Neural cell (in vitro differentiated cells): ENCODE measurements around the gene LSM4. TPM values are rescaled to one million over a fixed set of nuclear protein-coding genes. Genes with fewer than 3 reads are reported as not detected.

Experiments
- H2AFZ ChIP-seq: fragments of 200-600, 300-800 bp; sonication (generic), shearing (Covaris generic); 2 replicates; pipeline ENCODE4 v1.6.0; 2014; ENCODE audit warnings: low read depth, mild to moderate bottlenecking, antibody characterized with exemption, low read length, moderate library complexity
- H3F3A ChIP-seq: fragments of 200-600 bp; shearing (Covaris generic); 2 replicates; pipeline ENCODE4 v1.6.1; 2016; ENCODE audit warnings: mild to moderate bottlenecking, moderate library complexity, mixed read lengths, antibody characterized with exemption, low read length; ENCODE audit not compliant: insufficient read depth, poor library complexity, severe bottlenecking
- H3K27ac ChIP-seq: fragments of 200-600, 300-800 bp; sonication (generic), shearing (Covaris generic); 2 replicates; pipeline ENCODE4 v1.5.1; 2014; ENCODE audit warnings: mild to moderate bottlenecking, low read length, moderate library complexity
- H3K27me3 ChIP-seq: fragments of 300-800, 200-600 bp; sonication (generic), shearing (Covaris generic); 2 replicates; pipeline ENCODE4 v1.6.0; 2014; ENCODE audit warnings: mild to moderate bottlenecking, low read depth, low read length, moderate library complexity; ENCODE audit not compliant: insufficient read depth
- H3K36me3 ChIP-seq: fragments of 300-800, 200-600 bp; sonication (generic), shearing (Covaris generic); 2 replicates; pipeline ENCODE4 v1.5.1; 2014; ENCODE audit warnings: mild to moderate bottlenecking, antibody characterized with exemption, low read length, moderate library complexity; ENCODE audit not compliant: insufficient read depth
- H3K4me2 ChIP-seq: fragments of 300-800, 200-600 bp; sonication (generic), shearing (Covaris generic); 2 replicates; pipeline ENCODE4 v1.6.0; 2014; ENCODE audit warnings: mild to moderate bottlenecking, low read length
- H3K4me3 ChIP-seq: fragments of 300-800, 200-600 bp; sonication (generic), shearing (Covaris generic); 2 replicates; pipeline ENCODE4 v1.5.1; 2014; ENCODE audit warnings: mild to moderate bottlenecking, low read length, moderate library complexity
- H3K79me2 ChIP-seq: fragments of 200-600 bp; shearing (Covaris generic); replicated peaks from 2 replicates; pipeline ENCODE4 v1.6.0; 2014; ENCODE audit warnings: mild to moderate bottlenecking, low read length, moderate library complexity; ENCODE audit not compliant: insufficient read depth
- H3K9ac ChIP-seq: fragments of 300-800, 200-600 bp; sonication (generic), shearing (Covaris generic); 2 replicates; pipeline ENCODE4 v1.6.1; 2016; ENCODE audit warnings: mild to moderate bottlenecking, low read length, mixed read lengths
- H3K9me2 ChIP-seq: fragments of 200-600 bp; shearing (Covaris generic); 2 replicates; pipeline ENCODE4 v1.6.1; 2016; ENCODE audit warnings: mild to moderate bottlenecking, low read length, mixed read lengths; ENCODE audit not compliant: insufficient read depth
- H3K9me3 ChIP-seq: fragments of 200-600, 300-800 bp; sonication (generic), shearing (Covaris generic); 2 replicates; pipeline ENCODE4 v1.6.1; 2016; ENCODE audit warnings: mild to moderate bottlenecking, mixed run types, low read length, moderate library complexity, mixed read lengths
- H4K20me1 ChIP-seq: fragments of 200-600 bp; shearing (Covaris generic); 2 replicates; pipeline ENCODE4 v1.6.1; 2016; ENCODE audit warnings: mild to moderate bottlenecking, mixed run types; ENCODE audit not compliant: insufficient read depth
- CTCF ChIP-seq: fragments of 450-650 bp; IDR thresholded peaks from 2 replicates; pipeline ENCODE4 v1.5.1; 2014; ENCODE audit warnings: antibody characterized with exemption, mild to moderate bottlenecking, moderate library complexity; ENCODE audit not compliant: poor library complexity, severe bottlenecking
- EP300 ChIP-seq: fragments of 450-650 bp; conservative IDR thresholded peaks from 2 replicates; pipeline ENCODE4 v1.6.1; 2014; ENCODE audit warnings: antibody characterized with exemption, mild to moderate bottlenecking, moderate library complexity; ENCODE audit not compliant: poor library complexity, severe bottlenecking
- EZH2 ChIP-seq: fragments of 200-600, 300-800 bp; shearing (Covaris generic), sonication (generic); IDR thresholded peaks from 2 replicates; pipeline ENCODE4 v1.6.1; 2014; ENCODE audit warnings: antibody characterized with exemption, low read length, borderline replicate concordance, mild to moderate bottlenecking; ENCODE audit not compliant: insufficient read depth, poor library complexity, severe bottlenecking
- MXI1 ChIP-seq: fragments of 450-650 bp; conservative IDR thresholded peaks from 2 replicates; pipeline ENCODE4 v1.6.1; 2014; ENCODE audit warnings: antibody characterized with exemption, mild to moderate bottlenecking; ENCODE audit not compliant: poor library complexity, severe bottlenecking
- POLR2AphosphoS5 ChIP-seq: IDR thresholded peaks from 2 replicates; pipeline ENCODE4 v1.6.1; 2012
- RAD21 ChIP-seq: fragments of 450-650 bp; conservative IDR thresholded peaks from 2 replicates; pipeline ENCODE4 v1.6.1; 2014; ENCODE audit warnings: antibody characterized with exemption, mild to moderate bottlenecking, moderate library complexity
- REST ChIP-seq: IDR thresholded peaks from 2 replicates; pipeline ENCODE4 v1.6.1; 2012; ENCODE audit warnings: borderline replicate concordance
- SMC3 ChIP-seq: fragments of 450-650 bp; conservative IDR thresholded peaks from 2 replicates; pipeline ENCODE4 v1.6.1; 2014; ENCODE audit warnings: antibody characterized with exemption, mild to moderate bottlenecking, moderate library complexity; ENCODE audit not compliant: poor library complexity
- TAF1 ChIP-seq: IDR thresholded peaks from 2 replicates; pipeline ENCODE4 v1.6.1; 2012; ENCODE audit warnings: low read depth
- polyA plus RNA-seq: library from polyadenylated mRNA; depleted of rRNA; stranded (reverse); fragments of >200 nt; gene quantifications from 2 replicates; pipeline ENCODE4 v1.2.3, GENCODE V29; 2014

Gene LSM4
- polyA plus RNA-seq, 1 donor from 2014 or later, result 382 TPM

GRCh38 chr19:18264137-18264854, 58.6 kb downstream of the LSM4 start:
- Histone ChIP-seq H3K36me3 (no peaks in the 10 kb centered on the region), H3K4me3 (no peak overlapping the region)
- TF ChIP-seq SMC3 (no peak), REST (no peak), TAF1 (no peak), EZH2 (no peak), MXI1 (no peak), CTCF (no peak), POLR2AphosphoS5 (no peak), RAD21 (no peak), EP300 (no peak)

GRCh38 chr19:18263324-18264136, 59.3 kb downstream of the LSM4 start:
- H3K9me3 ChIP-seq, result no peaks in the 10 kb centered on the region
- TF ChIP-seq SMC3 (no peak), EZH2 (no peak)
- H4K20me1 ChIP-seq, result no peaks in the 10 kb centered on the region
- H3K36me3 ChIP-seq, result no peaks in the 10 kb centered on the region
- H3K27ac ChIP-seq, result no peak overlapping the region
- no peaks in the 10 kb centered on the region for H3K9me2 ChIP-seq
- no peaks in the 10 kb centered on the region for H3F3A ChIP-seq
- no peaks in the 10 kb centered on the region for H3K27me3 ChIP-seq
- H3K9ac ChIP-seq, result no peak overlapping the region
- H2AFZ ChIP-seq, result no peak overlapping the region
- H3K4me3 ChIP-seq, result no peak overlapping the region
- no peaks in the 10 kb centered on the region for H3K79me2 ChIP-seq
- H3K4me2 ChIP-seq, result no peak overlapping the region

More at GRCh38 chr19:18264137-18264854, 58.6 kb downstream of the LSM4 start:
- Histone ChIP-seq H3K27me3 (no peaks in the 10 kb centered on the region), H3K9me3 (no peaks in the 10 kb centered on the region), H3K4me2 (no peak overlapping the region), H3K79me2 (no peaks in the 10 kb centered on the region), H3K9ac (no peak overlapping the region), H2AFZ (no peak overlapping the region), H3F3A (no peaks in the 10 kb centered on the region), H4K20me1 (no peaks in the 10 kb centered on the region), H3K27ac (no peak overlapping the region), H3K9me2 (no peaks in the 10 kb centered on the region)
